HUES64 (cell line): Measurements from ENCODE around the gene GDE1.

Experiments used
- H3K27ac ChIP-seq: 2 replicates; pipeline ENCODE4 v1.7.0; 2013; ENCODE audit warnings: low read depth, low read length, inconsistent platforms
- H3K27me3 ChIP-seq: 2 replicates; pipeline ENCODE4 v1.6.1; 2013; ENCODE audit warnings: mild to moderate bottlenecking, low read length; ENCODE audit not compliant: insufficient read depth
- H3K36me3 ChIP-seq: 2 replicates; pipeline ENCODE4 v1.6.1; 2013; ENCODE audit warnings: mild to moderate bottlenecking, low read length; ENCODE audit not compliant: insufficient read depth
- H3K4me1 ChIP-seq: 2 replicates; pipeline ENCODE4 v1.6.1; 2013; ENCODE audit warnings: mild to moderate bottlenecking, low read length, moderate library complexity; ENCODE audit not compliant: insufficient read depth
- H3K4me3 ChIP-seq: 2 replicates; pipeline ENCODE4 v1.5.1; 2013; ENCODE audit warnings: mild to moderate bottlenecking, low read length, moderate library complexity
- H3K9ac ChIP-seq: 2 replicates; pipeline ENCODE4 v1.6.1; 2013; ENCODE audit warnings: mild to moderate bottlenecking, low read depth, low read length
- H3K9me3 ChIP-seq: 2 replicates; pipeline ENCODE4 v1.6.1; 2013; ENCODE audit warnings: low read depth, low read length; ENCODE audit not compliant: insufficient read depth
- WGBS: fragments of 150-250, 120-280 bp; methylation state at CpG from one replicate; pipeline ENCODE4 v1.1.7; 2013; ENCODE audit warnings: missing lambda C conversion rate; 5-methylcytosine and 5-hydroxymethylcytosine counted together

Gene GDE1

GRCh38 chr16:19523184-19523558 is 1.3 kb upstream of the GDE1 start:
- H3K27ac ChIP-seq = no peak overlapping the region
- H3K36me3 ChIP-seq = peaks cover 6% of the 10 kb centered on the region
- H3K4me3 ChIP-seq = no peak overlapping the region
- H3K9me3 ChIP-seq = no peaks in the 10 kb centered on the region
- H3K4me1 ChIP-seq = peaks cover 16% of the 10 kb centered on the region
- H3K9ac ChIP-seq = no peak overlapping the region
- 86% methylated on average over 18 of the region's 18 CpGs for WGBS
- H3K27me3 ChIP-seq = no peaks in the 10 kb centered on the region

GRCh38 chr16:19522760-19523159 is 862 bp upstream of the GDE1 start:
- Histone ChIP-seq H3K4me3 (no peak overlapping the region), H3K27me3 (no peaks in the 10 kb centered on the region), H3K27ac (no peak overlapping the region), H3K9ac (no peak overlapping the region), H3K9me3 (no peaks in the 10 kb centered on the region), H3K36me3 (peaks cover 3% of the 10 kb centered on the region), H3K4me1 (peaks cover 16% of the 10 kb centered on the region)
- 69% methylated on average over 2 of the region's 2 CpGs for WGBS

- Histone ChIP-seq H3K9ac (no peak overlapping the region), H3K27ac (peak overlapping the region; percentile 1; the same call in 1 of the 2 replicates), H3K36me3 (peaks cover 5% of the 10 kb centered on the region; the same call in 1 of the 2 replicates), H3K4me1 (peaks cover 16% of the 10 kb centered on the region), H3K4me3 (peak overlapping the region; percentile 91), H3K9me3 (no peaks in the 10 kb centered on the region), H3K27me3 (no peaks in the 10 kb centered on the region)
- 45% methylated on average over 5 of the region's 5 CpGs for WGBS
Observed at GRCh38 chr16:19522397-19522732, 467 bp upstream of the GDE1 start.

- H3K9me3 ChIP-seq = no peaks in the 10 kb centered on the region
- H3K4me1 ChIP-seq = peaks cover 16% of the 10 kb centered on the region
- WGBS = 24% methylated on average over 8 of the region's 8 CpGs
Observed at GRCh38 chr16:19520861-19521331, 1.0 kb downstream of the GDE1 start.

GRCh38 chr16:19518388-19518787 is 3.5 kb downstream of the GDE1 start:
- no peak overlapping the region for H3K27ac ChIP-seq
- peaks cover 8% of the 10 kb centered on the region for H3K4me1 ChIP-seq

More at GRCh38 chr16:19520861-19521331, 1.0 kb downstream of the GDE1 start:
- Histone ChIP-seq H3K4me3 (peak overlapping the region; percentile 91), H3K9ac (peak overlapping the region; percentile 83), H3K36me3 (peaks cover 20% of the 10 kb centered on the region), H3K27ac (no peak overlapping the region), H3K27me3 (no peaks in the 10 kb centered on the region)

GRCh38 chr16:19517424-19518089 is 4.3 kb downstream of the GDE1 start:
- Histone ChIP-seq H3K27me3 (no peaks in the 10 kb centered on the region), H3K4me1 (peaks cover 5% of the 10 kb centered on the region), H3K4me3 (no peak overlapping the region), H3K9me3 (no peaks in the 10 kb centered on the region), H3K27ac (no peak overlapping the region), H3K36me3 (peaks cover 52% of the 10 kb centered on the region), H3K9ac (no peak overlapping the region)
- WGBS = 96% methylated on average over 4 of the region's 8 CpGs

More at GRCh38 chr16:19518388-19518787, 3.5 kb downstream of the GDE1 start:
- no peak overlapping the region for H3K4me3 ChIP-seq
- H3K36me3 ChIP-seq = peaks cover 43% of the 10 kb centered on the region
- H3K9me3 ChIP-seq = no peaks in the 10 kb centered on the region
- no peak overlapping the region for H3K9ac ChIP-seq
- 95% methylated on average over 1 of the region's 2 CpGs for WGBS
- no peaks in the 10 kb centered on the region for H3K27me3 ChIP-seq

- Histone ChIP-seq H3K4me3 (no peak overlapping the region), H3K9me3 (no peaks in the 10 kb centered on the region), H3K36me3 (peaks cover 67% of the 10 kb centered on the region), H3K4me1 (no peaks in the 10 kb centered on the region; the same call in 1 of the 2 replicates), H3K27me3 (no peaks in the 10 kb centered on the region), H3K9ac (no peak overlapping the region), H3K27ac (no peak overlapping the region)
- 92% methylated on average over 2 of the region's 2 CpGs for WGBS
Observed at GRCh38 chr16:19515757-19516156, 6.1 kb downstream of the GDE1 start.

- Histone ChIP-seq H3K4me3 (no peak overlapping the region), H3K9me3 (no peaks in the 10 kb centered on the region), H3K36me3 (peaks cover 88% of the 10 kb centered on the region), H3K27ac (no peak overlapping the region), H3K4me1 (no peaks in the 10 kb centered on the region), H3K27me3 (no peaks in the 10 kb centered on the region), H3K9ac (no peak overlapping the region)
- 98% methylated on average over 3 of the region's 4 CpGs for WGBS
Observed at GRCh38 chr16:19513377-19514053, 8.4 kb downstream of the GDE1 start.

GRCh38 chr16:19512297-19512696 is 9.6 kb downstream of the GDE1 start:
- Histone ChIP-seq H3K9ac (no peak overlapping the region), H3K9me3 (no peaks in the 10 kb centered on the region), H3K4me1 (no peaks in the 10 kb centered on the region), H3K36me3 (peaks cover 94% of the 10 kb centered on the region), H3K4me3 (no peak overlapping the region), H3K27ac (no peak overlapping the region), H3K27me3 (no peaks in the 10 kb centered on the region)

- H3K4me3 ChIP-seq = no peak overlapping the region
- 93% methylated on average over 2 of the region's 2 CpGs for WGBS
Observed at GRCh38 chr16:19507867-19508266, 14.0 kb downstream of the GDE1 start.

GRCh38 chr16:19506965-19507364 is 14.9 kb downstream of the GDE1 start:
- 96% methylated on average over 3 of the region's 4 CpGs for WGBS
- H3K9me3 ChIP-seq = no peaks in the 10 kb centered on the region
- no peak overlapping the region for H3K27ac ChIP-seq
- H3K27me3 ChIP-seq = no peaks in the 10 kb centered on the region
- H3K9ac ChIP-seq = no peak overlapping the region
- no peak overlapping the region for H3K4me3 ChIP-seq
- peaks cover 91% of the 10 kb centered on the region for H3K36me3 ChIP-seq
- no peaks in the 10 kb centered on the region for H3K4me1 ChIP-seq

More at GRCh38 chr16:19507867-19508266, 14.0 kb downstream of the GDE1 start:
- H3K9me3 ChIP-seq = no peaks in the 10 kb centered on the region
- no peak overlapping the region for H3K27ac ChIP-seq
- peaks cover 90% of the 10 kb centered on the region for H3K36me3 ChIP-seq
- H3K27me3 ChIP-seq = no peaks in the 10 kb centered on the region
- no peak overlapping the region for H3K9ac ChIP-seq
- no peaks in the 10 kb centered on the region for H3K4me1 ChIP-seq
